Inflammatory macrophage treated with lipopolysaccharide for 4 hours (primary cell): ENCODE results near the gene TNRC18.
"Not testable (repeated sequence)": the region's sequence is repeated elsewhere in the genome, so short reads cannot be mapped to it uniquely, and the experiment has no call there.

Source experiments
- DNase-seq: peaks from one replicate; pipeline ENCODE4 v3.0.0-alpha.2; 2020

The TNRC18 gene

GRCh38 chr7:5348134-5349004 lies 75.3 kb downstream of the TNRC18 start:
- no peak for DNase-seq

GRCh38 chr7:5345671-5346070 lies 78.0 kb downstream of the TNRC18 start:
- DNase-seq: no peak

- no peak for DNase-seq
These were observed 78.5 kb downstream of the TNRC18 start for GRCh38 chr7:5345171-5345570.

GRCh38 chr7:5344342-5344741 lies 79.3 kb downstream of the TNRC18 start:
- no peak for DNase-seq

- DNase-seq: no peak
These were observed 79.8 kb downstream of the TNRC18 start for GRCh38 chr7:5343884-5344283.

- DNase-seq: no peak
These were observed 81.0 kb downstream of the TNRC18 start for GRCh38 chr7:5342631-5343030.

- DNase-seq: no peak
These were observed 83.7 kb downstream of the TNRC18 start for GRCh38 chr7:5339955-5340354.

- DNase-seq: no peak
These were observed 86.6 kb downstream of the TNRC18 start for GRCh38 chr7:5337047-5337446.

GRCh38 chr7:5334671-5335070 lies 89.0 kb downstream of the TNRC18 start:
- no peak for DNase-seq

- no peak for DNase-seq
These were observed 90.3 kb downstream of the TNRC18 start for GRCh38 chr7:5333121-5334045.

GRCh38 chr7:5332579-5332978 lies 91.1 kb downstream of the TNRC18 start:
- DNase-seq: no peak

GRCh38 chr7:5330288-5330687 lies 93.3 kb downstream of the TNRC18 start:
- DNase-seq: no peak

- no peak for DNase-seq
These were observed 98.7 kb downstream of the TNRC18 start for GRCh38 chr7:5324961-5325360.

- DNase-seq: not testable (repeated sequence)
These were observed 99.5 kb downstream of the TNRC18 start for GRCh38 chr7:5323800-5324781.

- no peak for DNase-seq
These were observed 100.8 kb downstream of the TNRC18 start for GRCh38 chr7:5322621-5323410.

- no peak for DNase-seq
These were observed 102.7 kb downstream of the TNRC18 start for GRCh38 chr7:5320802-5321396.

- no peak for DNase-seq
These were observed 103.2 kb downstream of the TNRC18 start for GRCh38 chr7:5320391-5320790.

GRCh38 chr7:5318613-5319012 lies 105.0 kb downstream of the TNRC18 start:
- peak; percentile 4 for DNase-seq

GRCh38 chr7:5315761-5316160 lies 107.9 kb downstream of the TNRC18 start:
- DNase-seq: no peak

- DNase-seq: no peak
These were observed 108.8 kb downstream of the TNRC18 start for GRCh38 chr7:5314864-5315263.
